Keratinocyte (primary cell): ENCODE results near the gene TMEM221. TPM values are rescaled to one million over a fixed set of nuclear protein-coding genes. Genes with fewer than 3 reads are reported as not detected.

ENCODE experiments used
- DNase-seq: peaks from one replicate; pipeline ENCODE4 v3.0.0-alpha.2; 2011; ENCODE audit warnings: low read depth, missing footprints, low spot score
- FAIRE-seq: peaks from 2 replicates; lab custom pipeline; 2011; peaks lifted over from hg19 to GRCh38; lab: Jason Lieb, UNC
- H2AFZ ChIP-seq: 2 replicates; pipeline ENCODE4 v1.6.0; 2012; ENCODE audit warnings: low read length, control low read depth, inconsistent platforms; ENCODE audit not compliant: control insufficient read depth
- H3K27ac ChIP-seq: 2 replicates; pipeline ENCODE4 v1.5.1; 2011; ENCODE audit warnings: low read length; ENCODE audit not compliant: control insufficient read depth, insufficient read depth
- H3K27me3 ChIP-seq: 3 replicates; pipeline ENCODE4 v1.6.0; 2011; ENCODE audit warnings: low read length; ENCODE audit not compliant: control insufficient read depth, insufficient read depth; ENCODE audit errors: extremely low read depth
- H3K36me3 ChIP-seq, 2 experiments: 2 replicates in 1 of 2; 3 replicates in 1 of 2; pipeline ENCODE4 v1.5.1; 2011; ENCODE audit warnings: low read length in 2 of 2, mild to moderate bottlenecking in 1 of 2; ENCODE audit not compliant: control insufficient read depth in 2 of 2, insufficient read depth in 2 of 2; ENCODE audit errors: extremely low read depth in 1 of 2
- H3K4me1 ChIP-seq: 3 replicates; pipeline ENCODE4 v1.5.1; 2011; ENCODE audit warnings: low read length; ENCODE audit not compliant: control insufficient read depth, insufficient read depth; ENCODE audit errors: extremely low read depth
- H3K4me2 ChIP-seq: 3 replicates; pipeline ENCODE4 v1.6.0; 2011; ENCODE audit warnings: low read depth, low read length; ENCODE audit not compliant: control insufficient read depth, insufficient read depth; ENCODE audit errors: extremely low read depth
- H3K4me3 ChIP-seq, 3 experiments: fragments of 200-600 bp in 1 of 3; sonication (generic) in 1 of 3; 2 replicates in 2 of 3; 3 replicates in 1 of 3; pipeline ENCODE4 v1.5.1; 2011 to 2016; ENCODE audit warnings: low read length in 3 of 3, mild to moderate bottlenecking in 3 of 3, control low read depth in 2 of 3, inconsistent platforms in 1 of 3, low read depth in 1 of 3, mixed read lengths in 1 of 3, mixed run types in 1 of 3, moderate library complexity in 1 of 3; ENCODE audit not compliant: control insufficient read depth in 2 of 3, insufficient read depth in 2 of 3; ENCODE audit errors: extremely low read depth in 1 of 3
- H3K79me2 ChIP-seq: 2 replicates; pipeline ENCODE4 v1.6.0; 2012; ENCODE audit warnings: low read length; ENCODE audit not compliant: control insufficient read depth, insufficient read depth
- H3K9ac ChIP-seq: 3 replicates; pipeline ENCODE4 v1.6.0; 2011; ENCODE audit warnings: low read length; ENCODE audit not compliant: control insufficient read depth, insufficient read depth; ENCODE audit errors: extremely low read depth
- H3K9me1 ChIP-seq: 3 replicates; pipeline ENCODE4 v1.6.0; 2011; ENCODE audit warnings: low read length; ENCODE audit not compliant: control insufficient read depth, insufficient read depth; ENCODE audit errors: extremely low read depth
- H3K9me3 ChIP-seq: 2 replicates; pipeline ENCODE4 v1.5.1; 2012; ENCODE audit warnings: low read depth, low read length; ENCODE audit not compliant: control insufficient read depth
- H4K20me1 ChIP-seq: 3 replicates; pipeline ENCODE4 v1.6.0; 2011; ENCODE audit warnings: low read length; ENCODE audit not compliant: control insufficient read depth, insufficient read depth; ENCODE audit errors: extremely low read depth
- EZH2 ChIP-seq: IDR thresholded peaks from one replicate; pipeline ENCODE4 v1.6.1; 2012; ENCODE audit warnings: inconsistent platforms, mild to moderate bottlenecking, low read length, moderate library complexity
- dilution Hi-C: fragments of 300-500 bp; cut with MboI; formaldehyde crosslinking; loops from one replicate; pipeline ENCODE4 v1.7.0; 2020; ENCODE audit warnings: low sequenced_read_pairs; ENCODE audit not compliant: extremely low pct_ligation_motif_present
- polyA plus RNA-seq, 5 experiments: library from polyadenylated mRNA; depleted of rRNA in 3 of 5; stranded (reverse) in 3 of 5; stranded (forward) in 1 of 5; unstranded in 1 of 5; fragments of >200 nt; gene quantifications; 1 replicate in 1 of 5; 2 replicates in 3 of 5; 3 replicates in 1 of 5; pipeline versions ENCODE4 v1.2.1 to v1.2.3, GENCODE V29; 2011 to 2012; ENCODE audit warnings: missing spikeins in 2 of 5, low read depth in 1 of 5, low replicate concordance in 1 of 5
- TF ChIP-seq, protein P1 (sequence below), 3 experiments: IDR thresholded peaks in 1 of 3; conservative IDR thresholded peaks in 1 of 3; optimal IDR thresholded peaks in 1 of 3; 2 replicates in 2 of 3; 3 replicates in 1 of 3; pipeline versions ENCODE3 to v1.5.1; 2011; ENCODE audit warnings: low read length in 3 of 3, mild to moderate bottlenecking in 3 of 3, moderate library complexity in 2 of 3, control low read depth in 1 of 3, inconsistent platforms in 1 of 3; ENCODE audit not compliant: insufficient read depth in 2 of 3; ENCODE audit errors: extremely low read depth in 1 of 3

TMEM221 gene
- polyA plus RNA-seq, 1 donor (not counting 4 experiments of a cell fraction or from before 2014, with no cell fraction given) = 0.04 TPM

DNA sequence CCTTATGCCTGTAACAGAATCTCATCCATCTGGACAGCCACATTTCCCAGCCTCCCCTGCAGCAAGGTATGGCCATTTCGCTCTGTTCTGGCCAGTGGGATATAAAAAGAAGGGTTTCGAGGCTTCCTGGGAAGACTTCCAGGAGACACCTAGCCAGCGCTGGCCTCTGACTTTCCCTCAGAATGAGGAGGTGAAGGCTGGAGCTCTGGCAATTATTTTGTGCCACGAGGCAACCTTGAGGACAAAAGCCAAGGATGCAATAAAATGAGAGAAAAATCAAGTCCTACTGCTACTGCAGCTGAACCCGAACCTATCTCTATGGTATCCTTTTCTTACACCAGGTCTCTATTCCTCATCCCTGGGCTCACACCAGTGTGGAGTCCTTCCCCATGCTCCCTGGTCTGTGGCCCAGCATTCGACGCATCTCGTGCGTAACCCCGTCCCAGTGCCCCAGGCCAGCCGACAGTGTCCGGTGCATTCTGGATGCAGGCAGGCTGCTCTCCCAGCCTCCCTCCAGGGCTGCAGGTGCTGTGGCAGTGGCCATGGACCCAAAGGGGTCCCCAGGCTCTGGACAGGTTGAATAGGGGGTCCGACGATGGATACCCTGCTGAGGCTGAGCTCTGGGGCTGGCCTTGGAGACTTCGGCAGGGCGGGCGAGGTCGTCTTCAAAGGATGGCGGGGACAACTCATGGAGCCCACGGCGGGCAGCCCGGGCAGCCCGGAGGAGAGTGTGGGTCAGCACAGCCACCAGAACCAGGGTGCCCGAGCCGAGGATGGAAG lies 12.2 kb downstream of the TMEM221 start:
- Histone ChIP-seq H3K4me1 (peaks cover under 1% of the 10 kb centered on the region), H3K27ac (no peak overlapping the region), H3K4me2 (no peak overlapping the region), H2AFZ (no peak overlapping the region), H3K4me3 (no peak overlapping the region), H3K9me1 (no peaks in the 10 kb centered on the region), H3K9ac (no peak overlapping the region), H3K9me3 (no peaks in the 10 kb centered on the region), H4K20me1 (no peaks in the 10 kb centered on the region), H3K27me3 (no peaks in the 10 kb centered on the region), H3K36me3 (no peaks in the 10 kb centered on the region), H3K79me2 (no peaks in the 10 kb centered on the region)
- DNase-seq = no peak
- dilution Hi-C loops = no loop called here
- TF ChIP-seq, protein P1, sequence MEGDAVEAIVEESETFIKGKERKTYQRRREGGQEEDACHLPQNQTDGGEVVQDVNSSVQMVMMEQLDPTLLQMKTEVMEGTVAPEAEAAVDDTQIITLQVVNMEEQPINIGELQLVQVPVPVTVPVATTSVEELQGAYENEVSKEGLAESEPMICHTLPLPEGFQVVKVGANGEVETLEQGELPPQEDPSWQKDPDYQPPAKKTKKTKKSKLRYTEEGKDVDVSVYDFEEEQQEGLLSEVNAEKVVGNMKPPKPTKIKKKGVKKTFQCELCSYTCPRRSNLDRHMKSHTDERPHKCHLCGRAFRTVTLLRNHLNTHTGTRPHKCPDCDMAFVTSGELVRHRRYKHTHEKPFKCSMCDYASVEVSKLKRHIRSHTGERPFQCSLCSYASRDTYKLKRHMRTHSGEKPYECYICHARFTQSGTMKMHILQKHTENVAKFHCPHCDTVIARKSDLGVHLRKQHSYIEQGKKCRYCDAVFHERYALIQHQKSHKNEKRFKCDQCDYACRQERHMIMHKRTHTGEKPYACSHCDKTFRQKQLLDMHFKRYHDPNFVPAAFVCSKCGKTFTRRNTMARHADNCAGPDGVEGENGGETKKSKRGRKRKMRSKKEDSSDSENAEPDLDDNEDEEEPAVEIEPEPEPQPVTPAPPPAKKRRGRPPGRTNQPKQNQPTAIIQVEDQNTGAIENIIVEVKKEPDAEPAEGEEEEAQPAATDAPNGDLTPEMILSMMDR (optimal IDR thresholded peaks at IDR 0.05 in 1 of 3, IDR thresholded peaks at IDR 0.05 in 1 of 3, conservative IDR thresholded peaks at IDR 0.05 in 1 of 3; ENCODE audit: extremely low read depth in 1 of 3, insufficient read depth in 2 of 3, low read length in 3 of 3) = no peak
- TF ChIP-seq EZH2 = no peak
- no peak for FAIRE-seq

DNA sequence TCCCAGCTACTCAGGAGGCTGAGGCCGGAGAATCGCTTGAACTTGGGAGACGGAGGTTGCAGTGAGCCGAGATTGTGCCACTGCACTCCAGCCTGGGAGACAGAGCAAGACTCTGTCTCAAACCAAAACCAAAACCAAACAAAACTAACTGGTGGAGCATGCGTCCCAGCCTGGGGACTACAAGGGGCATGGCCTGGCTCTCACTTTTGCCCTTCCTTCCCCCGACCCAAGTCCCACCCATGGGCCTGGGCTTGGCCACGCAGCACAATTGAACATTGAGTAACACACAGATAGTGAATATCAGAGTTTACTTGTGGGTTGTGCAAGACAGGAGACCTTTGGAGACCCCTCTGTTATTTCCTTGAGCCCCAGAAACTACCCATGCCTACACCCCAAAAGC lies 13.2 kb downstream of the TMEM221 start:
- Histone ChIP-seq H3K36me3 (no peaks in the 10 kb centered on the region), H3K4me1 (no peaks in the 10 kb centered on the region), H3K9ac (no peak overlapping the region), H3K27ac (no peak overlapping the region), H4K20me1 (no peaks in the 10 kb centered on the region), H3K4me3 (no peak overlapping the region), H2AFZ (no peak overlapping the region), H3K9me3 (no peaks in the 10 kb centered on the region), H3K9me1 (no peaks in the 10 kb centered on the region), H3K4me2 (no peak overlapping the region), H3K27me3 (no peaks in the 10 kb centered on the region), H3K79me2 (no peaks in the 10 kb centered on the region)
- no peak for FAIRE-seq
- no peak for DNase-seq
- dilution Hi-C loops = no loop called here
- TF ChIP-seq EZH2 = no peak
- TF ChIP-seq, protein P1 (optimal IDR thresholded peaks at IDR 0.05 in 1 of 3, IDR thresholded peaks at IDR 0.05 in 1 of 3, conservative IDR thresholded peaks at IDR 0.05 in 1 of 3; ENCODE audit: extremely low read depth in 1 of 3, insufficient read depth in 2 of 3, low read length in 3 of 3) = no peak
